Fibroblast of lung (primary cell): Measurements from ENCODE around the gene CARS1. TPM values are rescaled to one million over a fixed set of nuclear protein-coding genes. Genes with fewer than 3 reads are reported as not detected.

Source experiments
- DNase-seq, 2 donors: peaks; one replicate each; pipeline versions ENCODE4 v3.0.0 to v3.0.0-alpha.2; 2010; ENCODE audit warnings: low read depth in 2 of 2
- H2AFZ ChIP-seq: 2 replicates; pipeline ENCODE4 v1.5.1; 2012; ENCODE audit warnings: low read length, control low read depth, inconsistent platforms
- H3K27ac ChIP-seq: 2 replicates; pipeline ENCODE4 v1.5.1; 2011; ENCODE audit warnings: low read length, control low read depth; ENCODE audit not compliant: insufficient read depth
- H3K27me3 ChIP-seq: 2 replicates; pipeline ENCODE4 v1.5.1; 2011; ENCODE audit warnings: mild to moderate bottlenecking, low read length; ENCODE audit not compliant: control insufficient read depth, insufficient read depth
- H3K36me3 ChIP-seq: 2 replicates; pipeline ENCODE4 v1.5.1; 2011; ENCODE audit warnings: low read length; ENCODE audit not compliant: control insufficient read depth, insufficient read depth
- H3K4me1 ChIP-seq: 2 replicates; pipeline ENCODE4 v1.5.1; 2011; ENCODE audit warnings: low read length; ENCODE audit not compliant: control insufficient read depth, insufficient read depth; ENCODE audit errors: extremely low read depth
- H3K4me2 ChIP-seq: 2 replicates; pipeline ENCODE4 v1.5.1; 2011; ENCODE audit warnings: low read length, control low read depth; ENCODE audit not compliant: insufficient read depth; ENCODE audit errors: extremely low read depth
- H3K4me3 ChIP-seq, 4 experiments: fragments of 200-600 bp in 1 of 4; sonication (generic) in 1 of 4; replicated peaks in 1 of 4; 2 replicates each; pipeline ENCODE4 v1.5.1; 2011 to 2016; ENCODE audit warnings: low read length in 4 of 4, low read depth in 3 of 4, mild to moderate bottlenecking in 3 of 4, control low read depth in 2 of 4, inconsistent platforms in 1 of 4, mixed read lengths in 1 of 4; ENCODE audit not compliant: insufficient read depth in 1 of 4; ENCODE audit errors: control extremely low read depth in 1 of 4
- H3K79me2 ChIP-seq: 2 replicates; pipeline ENCODE4 v1.5.1; 2012; ENCODE audit warnings: mild to moderate bottlenecking, low read length, inconsistent platforms; ENCODE audit not compliant: control insufficient read depth, insufficient read depth
- H3K9ac ChIP-seq: 2 replicates; pipeline ENCODE4 v1.5.1; 2011; ENCODE audit warnings: mild to moderate bottlenecking, low read length, control low read depth; ENCODE audit not compliant: insufficient read depth
- H3K9me3 ChIP-seq: 2 replicates; pipeline ENCODE4 v1.5.1; 2012; ENCODE audit warnings: low read depth, low read length; ENCODE audit not compliant: control insufficient read depth, insufficient read depth
- H4K20me1 ChIP-seq: 2 replicates; pipeline ENCODE4 v1.5.1; 2011; ENCODE audit warnings: low read length; ENCODE audit not compliant: control insufficient read depth, insufficient read depth; ENCODE audit errors: extremely low read depth
- EZH2 ChIP-seq: IDR thresholded peaks from 2 replicates; pipeline ENCODE4 v1.5.1; 2012; ENCODE audit warnings: low read length, control low read depth, mild to moderate bottlenecking; ENCODE audit errors: missing control alignments
- polyA plus RNA-seq, 2 donors: library from polyadenylated mRNA; depleted of rRNA in 1 of 2; stranded (reverse) in 1 of 2; unstranded in 1 of 2; fragments of >200 nt; gene quantifications; 2 replicates each; pipeline ENCODE4 v1.2.1, GENCODE V29; 2011 to 2012; ENCODE audit warnings: missing spikeins in 1 of 2
- total RNA-seq: library from RNA; depleted of rRNA; stranded (reverse); fragments of >200 nt; gene quantifications from 2 replicates; pipeline ENCODE4 v1.2.1, GENCODE V29; 2014
- TF ChIP-seq, protein P1 (sequence below), 2 donors: IDR thresholded peaks in 1 of 2; conservative IDR thresholded peaks in 1 of 2; 1 replicate in 1 of 2; 2 replicates in 1 of 2; pipeline ENCODE4 v1.5.1; 2011 to 2012; ENCODE audit warnings: low read length in 2 of 2, control low read depth in 1 of 2, inconsistent platforms in 1 of 2, low read depth in 1 of 2, mild to moderate bottlenecking in 1 of 2

CARS1 gene
- total and polyA plus RNA-seq, 2 donors (not counting 1 experiment from before 2014, with no cell fraction given): 67.5 to 149 TPM

DNA sequence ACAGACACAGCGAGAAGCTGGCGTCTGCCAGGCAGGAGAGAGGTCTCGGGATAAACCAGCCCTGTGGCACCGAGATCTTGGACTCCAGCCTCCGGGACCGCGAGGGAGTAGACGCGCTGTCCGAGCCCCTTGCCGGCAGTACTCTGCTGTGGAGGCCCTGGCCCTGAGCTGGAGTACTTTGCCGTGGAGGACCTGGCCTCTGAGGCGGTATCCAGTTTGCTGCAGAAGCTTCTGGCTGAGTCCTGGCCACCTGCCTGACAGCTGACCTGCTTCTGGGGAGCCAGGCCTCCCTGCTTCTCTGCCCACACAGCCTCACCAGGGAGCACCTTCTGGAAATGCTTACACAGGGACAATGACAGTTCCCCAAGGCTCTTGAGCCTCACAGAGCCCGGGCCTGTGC is 31.6 kb upstream of the CARS1 start:
- DNase-seq: no peak
- H2AFZ ChIP-seq: no peak overlapping the region

DNA sequence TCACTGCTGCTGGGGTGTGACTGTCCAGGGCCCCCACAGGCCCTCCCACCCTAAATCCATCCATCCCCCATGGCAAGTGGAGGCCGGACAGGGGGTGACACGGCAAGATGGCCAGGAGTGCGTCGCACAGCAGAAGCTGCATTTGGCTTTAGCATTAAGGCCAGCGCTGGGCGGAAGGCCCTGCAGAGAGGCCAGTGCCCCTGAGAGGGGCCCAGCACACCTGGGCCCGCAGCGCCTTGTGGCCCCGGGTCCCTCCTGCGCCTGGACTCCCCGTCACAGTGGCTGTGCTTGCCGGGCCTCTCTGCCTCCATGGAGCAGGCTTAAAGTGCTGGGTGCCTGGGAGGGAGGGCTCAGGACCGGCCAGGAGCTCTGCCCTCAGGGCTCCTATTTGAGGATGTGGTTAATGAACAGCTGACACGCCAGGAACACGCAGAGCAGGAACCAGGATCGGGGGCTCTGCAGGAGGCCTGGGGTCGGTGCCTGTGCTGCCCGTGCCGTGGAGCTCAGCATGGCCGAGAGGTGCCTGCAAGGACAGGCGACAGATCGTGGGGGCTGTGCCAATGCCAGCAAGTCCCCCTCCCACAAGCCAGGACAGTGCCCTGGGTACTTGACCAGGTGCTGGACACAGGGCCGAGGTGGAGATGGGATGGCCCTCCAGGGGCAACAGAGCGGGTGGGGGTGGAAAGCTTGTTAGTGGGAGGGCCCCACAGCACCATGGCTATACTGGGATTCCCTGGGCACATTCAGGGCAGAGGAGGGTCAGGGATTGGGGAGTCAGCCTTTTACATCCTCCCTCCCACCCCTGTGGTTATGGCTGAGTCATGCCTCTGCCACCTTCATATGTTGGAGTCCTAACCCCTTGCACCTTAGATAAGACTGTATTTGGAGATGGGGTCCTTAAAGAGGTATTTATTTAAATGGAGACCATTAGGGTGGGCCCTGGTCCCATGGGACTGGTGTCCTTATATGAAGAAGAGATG is 30.9 kb upstream of the CARS1 start:
- Histone ChIP-seq H3K36me3 (peaks cover 23% of the 10 kb centered on the region), H3K9ac (no peak overlapping the region), H3K27me3 (no peaks in the 10 kb centered on the region), H3K4me1 (peaks cover 3% of the 10 kb centered on the region), H3K27ac (no peak overlapping the region), H3K4me3 (no peak overlapping the region), H3K79me2 (no peaks in the 10 kb centered on the region), H3K9me3 (no peaks in the 10 kb centered on the region), H3K4me2 (no peak overlapping the region), H4K20me1 (no peaks in the 10 kb centered on the region), H2AFZ (no peak overlapping the region)
- DNase-seq: peak in 1 of 2 donors; percentile 18
- TF ChIP-seq, protein P1, sequence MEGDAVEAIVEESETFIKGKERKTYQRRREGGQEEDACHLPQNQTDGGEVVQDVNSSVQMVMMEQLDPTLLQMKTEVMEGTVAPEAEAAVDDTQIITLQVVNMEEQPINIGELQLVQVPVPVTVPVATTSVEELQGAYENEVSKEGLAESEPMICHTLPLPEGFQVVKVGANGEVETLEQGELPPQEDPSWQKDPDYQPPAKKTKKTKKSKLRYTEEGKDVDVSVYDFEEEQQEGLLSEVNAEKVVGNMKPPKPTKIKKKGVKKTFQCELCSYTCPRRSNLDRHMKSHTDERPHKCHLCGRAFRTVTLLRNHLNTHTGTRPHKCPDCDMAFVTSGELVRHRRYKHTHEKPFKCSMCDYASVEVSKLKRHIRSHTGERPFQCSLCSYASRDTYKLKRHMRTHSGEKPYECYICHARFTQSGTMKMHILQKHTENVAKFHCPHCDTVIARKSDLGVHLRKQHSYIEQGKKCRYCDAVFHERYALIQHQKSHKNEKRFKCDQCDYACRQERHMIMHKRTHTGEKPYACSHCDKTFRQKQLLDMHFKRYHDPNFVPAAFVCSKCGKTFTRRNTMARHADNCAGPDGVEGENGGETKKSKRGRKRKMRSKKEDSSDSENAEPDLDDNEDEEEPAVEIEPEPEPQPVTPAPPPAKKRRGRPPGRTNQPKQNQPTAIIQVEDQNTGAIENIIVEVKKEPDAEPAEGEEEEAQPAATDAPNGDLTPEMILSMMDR (conservative IDR thresholded peaks at IDR 0.05 in 1 of 2, IDR thresholded peaks at IDR 0.05 in 1 of 2; ENCODE audit: low read depth in 1 of 2, low read length in 2 of 2): no peak
- no peak for TF ChIP-seq EZH2

More for the DNA sequence above, 31.6 kb upstream of the CARS1 start:
- Histone ChIP-seq H3K4me1 (peaks cover 3% of the 10 kb centered on the region), H3K4me2 (no peak overlapping the region), H3K27ac (no peak overlapping the region), H3K36me3 (peaks cover 29% of the 10 kb centered on the region), H3K4me3 (no peak overlapping the region), H3K79me2 (no peaks in the 10 kb centered on the region), H3K9ac (no peak overlapping the region), H3K9me3 (no peaks in the 10 kb centered on the region), H4K20me1 (no peaks in the 10 kb centered on the region), H3K27me3 (no peaks in the 10 kb centered on the region)
- TF ChIP-seq, protein P1 (conservative IDR thresholded peaks at IDR 0.05 in 1 of 2, IDR thresholded peaks at IDR 0.05 in 1 of 2; ENCODE audit: low read depth in 1 of 2, low read length in 2 of 2): no peak
- TF ChIP-seq EZH2: no peak

DNA sequence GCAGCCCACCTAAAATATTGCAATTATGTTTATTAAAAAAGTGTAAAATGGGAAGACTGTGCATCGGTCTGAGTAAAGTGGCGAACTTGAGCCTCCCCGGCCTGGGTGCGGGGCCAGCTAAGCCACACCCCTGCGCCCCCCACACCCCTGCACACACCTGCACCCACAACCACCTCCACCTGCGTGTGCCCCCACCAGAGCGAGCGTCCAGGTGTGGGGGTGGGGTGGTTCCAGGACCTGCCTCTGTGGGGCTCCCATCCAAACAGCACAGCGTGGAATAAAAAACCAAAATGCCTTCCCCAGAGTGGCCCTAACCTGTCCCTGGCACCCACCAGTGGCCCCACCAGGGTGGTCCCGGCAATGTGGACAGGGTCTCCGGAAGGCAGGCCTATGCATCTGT is 30.1 kb upstream of the CARS1 start:
- Histone ChIP-seq H3K27ac (no peak overlapping the region), H3K36me3 (peaks cover 16% of the 10 kb centered on the region), H3K9ac (no peak overlapping the region), H3K4me1 (peaks cover 3% of the 10 kb centered on the region), H3K4me3 (no peak overlapping the region), H3K79me2 (no peaks in the 10 kb centered on the region), H4K20me1 (no peaks in the 10 kb centered on the region), H3K4me2 (no peak overlapping the region), H3K27me3 (no peaks in the 10 kb centered on the region), H2AFZ (no peak overlapping the region), H3K9me3 (no peaks in the 10 kb centered on the region)
- no peak for DNase-seq
- TF ChIP-seq EZH2: no peak
- TF ChIP-seq, protein P1 (conservative IDR thresholded peaks at IDR 0.05 in 1 of 2, IDR thresholded peaks at IDR 0.05 in 1 of 2; ENCODE audit: low read depth in 1 of 2, low read length in 2 of 2): no peak
